Measurements from ENCODE around the gene MORF4L1.

DNA sequence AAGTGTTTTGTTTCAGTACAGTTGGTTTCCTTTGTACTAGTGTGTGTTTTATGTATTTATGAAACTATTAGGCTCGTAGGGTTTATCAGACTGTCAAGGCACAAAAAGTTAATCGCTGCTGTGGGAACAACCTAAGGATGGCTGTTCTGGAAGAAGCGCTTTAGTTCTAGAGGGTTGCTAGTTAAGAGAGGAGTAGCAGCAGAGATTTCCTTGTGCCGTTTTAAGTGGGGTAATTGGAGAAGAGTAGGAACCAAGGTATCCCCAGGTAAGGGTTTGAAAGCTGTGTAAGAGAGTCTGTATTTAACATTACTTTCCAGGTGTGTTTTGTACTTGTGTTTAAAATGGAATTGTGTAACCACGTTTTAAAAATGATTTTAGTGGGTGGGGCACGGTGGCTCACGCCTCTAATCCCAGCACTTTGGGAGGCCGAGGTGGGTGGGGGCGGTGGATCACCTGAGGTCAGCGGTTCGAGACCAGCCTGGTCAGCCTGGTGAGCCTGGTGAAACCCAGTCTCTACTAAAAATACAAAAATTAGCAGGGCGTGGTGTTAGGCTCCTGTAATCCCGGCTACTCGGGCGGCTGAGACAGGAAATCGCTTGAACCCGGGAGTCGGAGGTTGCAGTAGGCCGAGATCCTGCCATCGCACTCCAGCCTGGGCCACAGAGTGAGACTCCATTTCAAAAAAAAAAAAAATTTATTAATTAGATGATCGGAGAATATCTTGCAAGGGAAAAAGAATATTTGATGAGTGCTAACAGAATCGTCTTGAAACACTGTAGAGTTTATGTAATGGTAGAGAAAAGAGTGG lies 2.6 kb downstream of the MORF4L1 start:
- TF ChIP-seq, protein P1, sequence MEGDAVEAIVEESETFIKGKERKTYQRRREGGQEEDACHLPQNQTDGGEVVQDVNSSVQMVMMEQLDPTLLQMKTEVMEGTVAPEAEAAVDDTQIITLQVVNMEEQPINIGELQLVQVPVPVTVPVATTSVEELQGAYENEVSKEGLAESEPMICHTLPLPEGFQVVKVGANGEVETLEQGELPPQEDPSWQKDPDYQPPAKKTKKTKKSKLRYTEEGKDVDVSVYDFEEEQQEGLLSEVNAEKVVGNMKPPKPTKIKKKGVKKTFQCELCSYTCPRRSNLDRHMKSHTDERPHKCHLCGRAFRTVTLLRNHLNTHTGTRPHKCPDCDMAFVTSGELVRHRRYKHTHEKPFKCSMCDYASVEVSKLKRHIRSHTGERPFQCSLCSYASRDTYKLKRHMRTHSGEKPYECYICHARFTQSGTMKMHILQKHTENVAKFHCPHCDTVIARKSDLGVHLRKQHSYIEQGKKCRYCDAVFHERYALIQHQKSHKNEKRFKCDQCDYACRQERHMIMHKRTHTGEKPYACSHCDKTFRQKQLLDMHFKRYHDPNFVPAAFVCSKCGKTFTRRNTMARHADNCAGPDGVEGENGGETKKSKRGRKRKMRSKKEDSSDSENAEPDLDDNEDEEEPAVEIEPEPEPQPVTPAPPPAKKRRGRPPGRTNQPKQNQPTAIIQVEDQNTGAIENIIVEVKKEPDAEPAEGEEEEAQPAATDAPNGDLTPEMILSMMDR (IDR thresholded peaks at IDR 0.05) = no peak
- TF ChIP-seq POLR2AphosphoS5 (IDR thresholded peaks at IDR 0.05) (no peak), POLR2A (IDR thresholded peaks at IDR 0.05; ENCODE audit: low read depth) (no peak), EP300 (IDR thresholded peaks at IDR 0.05) (no peak)
